ENCODE data around the gene KMT2A. TPM values are rescaled to one million over a fixed set of nuclear protein-coding genes. Genes with fewer than 3 reads are reported as not detected.
"Not testable (repeated sequence)": the region's sequence is repeated elsewhere in the genome, so short reads cannot be mapped to it uniquely, and the experiment has no call there.

Gene KMT2A
- total and polyA plus RNA-seq, 5 donors from 2014 or later = 12.1 to 179 (median 18.4) TPM

- ATAC-seq (ENCODE audit: low read depth in 2 of 2); DNase-seq; H3K27me3 Mint-ChIP-seq; H3K27ac ChIP-seq (ENCODE audit: insufficient read depth, low read length, poor library complexity, severe bottlenecking); H3K9me3 ChIP-seq (ENCODE audit: control insufficient read depth in 2 of 2, low read length in 2 of 2); H3K9me3 Mint-ChIP-seq; H3K4me3 Mint-ChIP-seq; H3K27me3 ChIP-seq (ENCODE audit: control insufficient read depth, insufficient read depth, low read length); H3K4me3 ChIP-seq (ENCODE audit: low read depth, low read length): not testable (repeated sequence)
- Histone ChIP-seq H3K36me3 (ENCODE audit: control insufficient read depth, insufficient read depth, low read length) (peaks cover 44% of the 10 kb centered on the region), H3K4me1 (ENCODE audit: control insufficient read depth, insufficient read depth, low read length, poor library complexity, severe bottlenecking) (peaks cover 17% of the 10 kb centered on the region)
- Mint-ChIP-seq H3K36me3 (peaks cover 31% of the 10 kb centered on the region), H3K27ac (peak overlapping the region; percentile 14 to 86 (median 46)), H3K4me1 (peaks cover 16 to 63% (median 40%) of the 10 kb centered on the region in 4 donors)
Observed at GRCh38 chr11:118468968-118469367, 32.7 kb downstream of the KMT2A start.

GRCh38 chr11:118471030-118471429 lies 34.7 kb downstream of the KMT2A start:
- H3K4me3 ChIP-seq (ENCODE audit: low read depth, low read length) = no peak overlapping the region
- Mint-ChIP-seq H3K4me1 (peaks cover 19 to 65% (median 38%) of the 10 kb centered on the region in 4 donors), H3K4me3 (no peak overlapping the region), H3K27me3 (no peaks in the 10 kb centered on the region), H3K9me3 (no peaks in the 10 kb centered on the region), H3K27ac (peak overlapping the region; percentile 10 to 82 (median 69)), H3K36me3 (peaks cover 37% of the 10 kb centered on the region)
- no peak for DNase-seq
- peaks cover 17% of the 10 kb centered on the region for H3K4me1 ChIP-seq (ENCODE audit: control insufficient read depth, insufficient read depth, low read length, poor library complexity, severe bottlenecking)
- no peaks in the 10 kb centered on the region for H3K27me3 ChIP-seq (ENCODE audit: control insufficient read depth, insufficient read depth, low read length)
- no peak for ATAC-seq (ENCODE audit: low read depth in 2 of 2)
- peaks cover 52% of the 10 kb centered on the region for H3K36me3 ChIP-seq (ENCODE audit: control insufficient read depth, insufficient read depth, low read length)
- no peaks in the 10 kb centered on the region for H3K9me3 ChIP-seq (ENCODE audit: control insufficient read depth in 2 of 2, low read length in 2 of 2)
- peak overlapping the region; percentile 41 for H3K27ac ChIP-seq (ENCODE audit: insufficient read depth, low read length, poor library complexity, severe bottlenecking)

- H3K36me3 Mint-ChIP-seq = peaks cover 47% of the 10 kb centered on the region
- Histone ChIP-seq H3K27me3 (ENCODE audit: control insufficient read depth, insufficient read depth, low read length) (no peaks in the 10 kb centered on the region), H3K4me1 (ENCODE audit: control insufficient read depth, insufficient read depth, low read length, poor library complexity, severe bottlenecking) (peaks cover 11% of the 10 kb centered on the region), H3K4me3 (ENCODE audit: low read depth, low read length) (no peak overlapping the region), H3K27ac (ENCODE audit: insufficient read depth, low read length, poor library complexity, severe bottlenecking) (no peak overlapping the region), H3K36me3 (ENCODE audit: control insufficient read depth, insufficient read depth, low read length) (peaks cover 73% of the 10 kb centered on the region), H3K9me3 (ENCODE audit: control insufficient read depth in 2 of 2, low read length in 2 of 2) (no peaks in the 10 kb centered on the region)
- H3K4me1 Mint-ChIP-seq = peaks cover 19 to 51% (median 35%) of the 10 kb centered on the region in 4 donors
- H3K9me3 Mint-ChIP-seq = no peaks in the 10 kb centered on the region
- DNase-seq = no peak
- no peak for ATAC-seq (ENCODE audit: low read depth in 2 of 2)
- H3K27me3 Mint-ChIP-seq = no peaks in the 10 kb centered on the region
- H3K4me3 Mint-ChIP-seq = no peak overlapping the region
- H3K27ac Mint-ChIP-seq = peak overlapping the region; percentile 10 to 61 (median 17)
Observed at GRCh38 chr11:118473537-118473936, 37.2 kb downstream of the KMT2A start.

GRCh38 chr11:118476676-118477075 lies 40.4 kb downstream of the KMT2A start:
- H3K4me3 ChIP-seq (ENCODE audit: low read depth, low read length) = no peak overlapping the region
- no peaks in the 10 kb centered on the region for H3K4me1 ChIP-seq (ENCODE audit: control insufficient read depth, insufficient read depth, low read length, poor library complexity, severe bottlenecking)
- Mint-ChIP-seq H3K9me3 (no peaks in the 10 kb centered on the region), H3K27ac (peak overlapping the region in 1 of 3 donors; percentile 82), H3K4me3 (no peak overlapping the region), H3K27me3 (no peaks in the 10 kb centered on the region), H3K36me3 (peaks cover 50% of the 10 kb centered on the region), H3K4me1 (peaks cover 9 to 22% (median 18%) of the 10 kb centered on the region in 4 donors)
- ATAC-seq (ENCODE audit: low read depth in 2 of 2) = no peak
- no peak for DNase-seq
- H3K27me3 ChIP-seq (ENCODE audit: control insufficient read depth, insufficient read depth, low read length) = no peaks in the 10 kb centered on the region
- peaks cover 88% of the 10 kb centered on the region for H3K36me3 ChIP-seq (ENCODE audit: control insufficient read depth, insufficient read depth, low read length)
- no peak overlapping the region for H3K27ac ChIP-seq (ENCODE audit: insufficient read depth, low read length, poor library complexity, severe bottlenecking)
- H3K9me3 ChIP-seq (ENCODE audit: control insufficient read depth in 2 of 2, low read length in 2 of 2) = no peaks in the 10 kb centered on the region

GRCh38 chr11:118481238-118481637 lies 44.9 kb downstream of the KMT2A start:
- H3K4me3 Mint-ChIP-seq; H3K4me1 ChIP-seq (ENCODE audit: control insufficient read depth, insufficient read depth, low read length, poor library complexity, severe bottlenecking); H3K9me3 Mint-ChIP-seq; H3K27me3 Mint-ChIP-seq; ATAC-seq (ENCODE audit: low read depth in 2 of 2); H3K27me3 ChIP-seq (ENCODE audit: control insufficient read depth, insufficient read depth, low read length); H3K9me3 ChIP-seq (ENCODE audit: control insufficient read depth in 2 of 2, low read length in 2 of 2); H3K27ac ChIP-seq (ENCODE audit: insufficient read depth, low read length, poor library complexity, severe bottlenecking); DNase-seq; H3K4me3 ChIP-seq (ENCODE audit: low read depth, low read length): not testable (repeated sequence)
- Mint-ChIP-seq H3K4me1 (peaks cover 0 to 11% (median 4%) of the 10 kb centered on the region in 4 donors), H3K36me3 (peaks cover 42% of the 10 kb centered on the region), H3K27ac (peak overlapping the region in 2 of 3 donors; percentile 25 to 47)
- peaks cover 94% of the 10 kb centered on the region for H3K36me3 ChIP-seq (ENCODE audit: control insufficient read depth, insufficient read depth, low read length)

- H3K4me1 Mint-ChIP-seq = peaks cover 2 to 7% (median 7%) of the 10 kb centered on the region in 4 donors
- Histone ChIP-seq H3K27me3 (ENCODE audit: control insufficient read depth, insufficient read depth, low read length) (no peaks in the 10 kb centered on the region), H3K4me3 (ENCODE audit: low read depth, low read length) (no peak overlapping the region), H3K36me3 (ENCODE audit: control insufficient read depth, insufficient read depth, low read length) (peaks cover 80% of the 10 kb centered on the region), H3K27ac (ENCODE audit: insufficient read depth, low read length, poor library complexity, severe bottlenecking) (no peak overlapping the region), H3K4me1 (ENCODE audit: control insufficient read depth, insufficient read depth, low read length, poor library complexity, severe bottlenecking) (no peaks in the 10 kb centered on the region), H3K9me3 (ENCODE audit: control insufficient read depth in 2 of 2, low read length in 2 of 2) (no peaks in the 10 kb centered on the region)
- H3K4me3 Mint-ChIP-seq = no peak overlapping the region
- H3K36me3 Mint-ChIP-seq = peaks cover 29% of the 10 kb centered on the region
- ATAC-seq (ENCODE audit: low read depth in 2 of 2) = no peak
- no peak for DNase-seq
- peak overlapping the region in 2 of 3 donors; percentile 16 to 37 for H3K27ac Mint-ChIP-seq
- H3K9me3 Mint-ChIP-seq = no peaks in the 10 kb centered on the region
- no peaks in the 10 kb centered on the region for H3K27me3 Mint-ChIP-seq
Observed at GRCh38 chr11:118484405-118484804, 48.1 kb downstream of the KMT2A start.

- Histone ChIP-seq H3K27ac (ENCODE audit: insufficient read depth, low read length, poor library complexity, severe bottlenecking) (no peak overlapping the region), H3K9me3 (ENCODE audit: control insufficient read depth in 2 of 2, low read length in 2 of 2) (no peaks in the 10 kb centered on the region), H3K4me3 (ENCODE audit: low read depth, low read length) (no peak overlapping the region), H3K4me1 (ENCODE audit: control insufficient read depth, insufficient read depth, low read length, poor library complexity, severe bottlenecking) (no peaks in the 10 kb centered on the region), H3K27me3 (ENCODE audit: control insufficient read depth, insufficient read depth, low read length) (no peaks in the 10 kb centered on the region), H3K36me3 (ENCODE audit: control insufficient read depth, insufficient read depth, low read length) (peaks cover 80% of the 10 kb centered on the region)
- ATAC-seq (ENCODE audit: low read depth in 2 of 2) (no peak), DNase-seq (no peak)
- Mint-ChIP-seq H3K9me3 (no peaks in the 10 kb centered on the region), H3K27ac (peak overlapping the region in 1 of 3 donors; percentile 14), H3K27me3 (no peaks in the 10 kb centered on the region), H3K4me3 (no peak overlapping the region), H3K4me1 (peaks cover 2 to 7% (median 7%) of the 10 kb centered on the region in 4 donors), H3K36me3 (peaks cover 32% of the 10 kb centered on the region)
Observed at GRCh38 chr11:118485273-118485672, 49.0 kb downstream of the KMT2A start.

GRCh38 chr11:118488480-118489109 lies 52.3 kb downstream of the KMT2A start:
- H3K4me1 Mint-ChIP-seq = peaks cover 2 to 7% (median 6%) of the 10 kb centered on the region in 4 donors
- Histone ChIP-seq H3K4me3 (ENCODE audit: low read depth, low read length) (no peak overlapping the region), H3K36me3 (ENCODE audit: control insufficient read depth, insufficient read depth, low read length) (peaks cover 78% of the 10 kb centered on the region), H3K27me3 (ENCODE audit: control insufficient read depth, insufficient read depth, low read length) (no peaks in the 10 kb centered on the region), H3K27ac (ENCODE audit: insufficient read depth, low read length, poor library complexity, severe bottlenecking) (peak overlapping the region; percentile 47), H3K9me3 (ENCODE audit: control insufficient read depth in 2 of 2, low read length in 2 of 2) (no peaks in the 10 kb centered on the region), H3K4me1 (ENCODE audit: control insufficient read depth, insufficient read depth, low read length, poor library complexity, severe bottlenecking) (no peaks in the 10 kb centered on the region)
- ATAC-seq (ENCODE audit: low read depth in 2 of 2) (peak; percentile 34 to 71), DNase-seq (peak; percentile 66 to 87 (median 82))
- H3K27ac Mint-ChIP-seq = peak overlapping the region in 1 of 3 donors; percentile 82
- H3K36me3 Mint-ChIP-seq = peaks cover 36% of the 10 kb centered on the region
- no peak overlapping the region for H3K4me3 Mint-ChIP-seq
- H3K27me3 Mint-ChIP-seq = no peaks in the 10 kb centered on the region
- no peaks in the 10 kb centered on the region for H3K9me3 Mint-ChIP-seq
